ENCODE results near the gene S100A7. TPM values are rescaled to one million over a fixed set of nuclear protein-coding genes. Genes with fewer than 3 reads are reported as not detected.

S100A7 gene
- total RNA-seq, 1 donor from 2014 or later, result not detected

GRCh38 chr1:153506386-153506785 is 45.9 kb upstream of the S100A7 start:
- Mint-ChIP-seq H3K4me3 (ENCODE audit: unreplicated experiment) (no peak overlapping the region), H3K36me3 (ENCODE audit: low read depth) (no peaks in the 10 kb centered on the region), H3K27me3 (ENCODE audit: low read depth) (no peaks in the 10 kb centered on the region), H3K4me1 (ENCODE audit: low read depth) (peaks cover 39% of the 10 kb centered on the region), H3K9me3 (ENCODE audit: low read depth) (no peaks in the 10 kb centered on the region), H3K27ac (ENCODE audit: unreplicated experiment) (peak overlapping the region; percentile 84)
- no peak for TF ChIP-seq CTCF (IDR thresholded peaks at IDR 0.05)
- DNase-seq (ENCODE audit: low spot score), result no peak

DNA sequence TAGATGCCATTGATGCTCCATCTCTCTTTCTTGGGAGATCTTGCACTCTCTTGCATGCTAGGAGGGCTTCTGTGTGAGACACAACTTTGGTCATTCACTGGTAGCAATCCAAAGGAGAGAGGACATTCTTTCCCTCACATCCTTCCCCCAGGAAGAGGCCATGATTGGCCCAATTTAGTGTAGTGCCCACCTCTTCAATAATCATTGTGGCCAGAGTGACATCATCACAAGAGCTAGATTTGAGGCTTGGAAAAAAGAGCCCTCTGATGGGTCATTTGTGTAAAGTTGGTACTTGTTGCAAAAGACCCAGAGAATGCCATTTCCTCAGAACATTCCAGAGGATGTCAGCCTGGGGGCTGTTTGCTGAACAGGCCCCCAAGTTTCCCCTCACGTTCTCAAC is 45.1 kb upstream of the S100A7 start:
- Mint-ChIP-seq H3K27me3 (ENCODE audit: low read depth) (no peaks in the 10 kb centered on the region), H3K36me3 (ENCODE audit: low read depth) (no peaks in the 10 kb centered on the region), H3K4me3 (ENCODE audit: unreplicated experiment) (no peak overlapping the region), H3K9me3 (ENCODE audit: low read depth) (no peaks in the 10 kb centered on the region), H3K27ac (ENCODE audit: unreplicated experiment) (no peak overlapping the region), H3K4me1 (ENCODE audit: low read depth) (peaks cover 31% of the 10 kb centered on the region)
- no peak for TF ChIP-seq CTCF (IDR thresholded peaks at IDR 0.05)
- DNase-seq (ENCODE audit: low spot score), result no peak

- Mint-ChIP-seq H3K4me3 (ENCODE audit: unreplicated experiment) (no peak overlapping the region), H3K9me3 (ENCODE audit: low read depth) (no peaks in the 10 kb centered on the region), H3K27ac (ENCODE audit: unreplicated experiment) (no peak overlapping the region), H3K36me3 (ENCODE audit: low read depth) (no peaks in the 10 kb centered on the region), H3K4me1 (ENCODE audit: low read depth) (peaks cover 27% of the 10 kb centered on the region), H3K27me3 (ENCODE audit: low read depth) (peaks cover 14% of the 10 kb centered on the region)
- no peak for TF ChIP-seq CTCF (IDR thresholded peaks at IDR 0.05)
- no peak for DNase-seq (ENCODE audit: low spot score)
Observed at GRCh38 chr1:153503766-153504165, 43.3 kb upstream of the S100A7 start.

- H3K27me3 Mint-ChIP-seq (ENCODE audit: low read depth), result peaks cover 29% of the 10 kb centered on the region
- no peak for TF ChIP-seq CTCF (IDR thresholded peaks at IDR 0.05)
- DNase-seq (ENCODE audit: low spot score), result no peak
Observed at GRCh38 chr1:153498746-153499145, 38.3 kb upstream of the S100A7 start.

GRCh38 chr1:153495536-153495935 is 35.1 kb upstream of the S100A7 start:
- H3K27ac Mint-ChIP-seq (ENCODE audit: unreplicated experiment), result no peak overlapping the region
- no peaks in the 10 kb centered on the region for H3K9me3 Mint-ChIP-seq (ENCODE audit: low read depth)
- DNase-seq (ENCODE audit: low spot score), result no peak
- H3K36me3 Mint-ChIP-seq (ENCODE audit: low read depth), result no peaks in the 10 kb centered on the region
- peaks cover 47% of the 10 kb centered on the region for H3K27me3 Mint-ChIP-seq (ENCODE audit: low read depth)
- peaks cover 3% of the 10 kb centered on the region for H3K4me1 Mint-ChIP-seq (ENCODE audit: low read depth)
- TF ChIP-seq CTCF (IDR thresholded peaks at IDR 0.05), result no peak
- no peak overlapping the region for H3K4me3 Mint-ChIP-seq (ENCODE audit: unreplicated experiment)

More at GRCh38 chr1:153498746-153499145, 38.3 kb upstream of the S100A7 start:
- no peak overlapping the region for H3K4me3 Mint-ChIP-seq (ENCODE audit: unreplicated experiment)
- H3K4me1 Mint-ChIP-seq (ENCODE audit: low read depth), result no peaks in the 10 kb centered on the region
- no peak overlapping the region for H3K27ac Mint-ChIP-seq (ENCODE audit: unreplicated experiment)
- no peaks in the 10 kb centered on the region for H3K9me3 Mint-ChIP-seq (ENCODE audit: low read depth)
- no peaks in the 10 kb centered on the region for H3K36me3 Mint-ChIP-seq (ENCODE audit: low read depth)
